ENCODE data around the gene C3.

DNA sequence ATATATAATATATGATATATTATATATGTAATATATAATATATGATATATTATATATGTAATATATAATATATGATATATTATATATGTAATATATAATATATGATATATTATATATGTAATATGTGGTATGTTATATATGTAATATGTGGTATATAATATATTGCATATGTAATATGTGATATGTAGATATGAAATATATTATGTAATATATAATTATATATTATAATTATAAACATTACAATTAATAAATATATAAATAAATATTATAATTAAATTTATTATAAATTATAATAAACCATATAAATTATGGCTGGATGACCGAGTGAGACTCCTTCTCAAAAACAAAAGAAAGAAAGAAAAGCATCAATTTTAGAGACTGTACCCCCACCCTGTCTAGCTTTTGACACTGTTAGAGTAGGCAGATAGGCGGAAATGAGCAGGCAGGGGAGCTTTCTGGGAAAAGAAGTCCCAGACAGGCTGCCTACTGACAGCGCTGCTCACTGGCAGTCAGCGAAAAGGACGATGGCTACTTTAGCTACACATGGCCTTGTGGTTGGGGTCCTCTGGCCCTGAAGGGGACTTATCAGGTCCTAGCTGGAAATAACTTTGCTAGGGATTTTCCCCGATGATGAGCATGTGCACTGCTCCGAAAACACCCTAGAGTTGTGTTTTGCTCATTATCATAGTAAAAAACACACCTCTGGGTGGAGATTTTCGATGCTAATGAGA is 19.7 kb downstream of the C3 start:
- TF ChIP-seq CTCF (IDR thresholded peaks at IDR 0.05), result no peak
- TF ChIP-seq POLR2A (IDR thresholded peaks at IDR 0.05), result no peak
